GM19438 (cell line): ENCODE measurements around the gene OR10H4.
"Not testable (repeated sequence)": the region's sequence is repeated elsewhere in the genome, so short reads cannot be mapped to it uniquely, and the experiment has no call there.

Experiments
- ATAC-seq: cut with Tn5 transposase; IDR thresholded peaks from one replicate; pipeline ENCODE4 v1.9.1; 2021; ENCODE audit warnings: low read depth; ENCODE audit not compliant: unreplicated experiment

Gene OR10H4, protein sequence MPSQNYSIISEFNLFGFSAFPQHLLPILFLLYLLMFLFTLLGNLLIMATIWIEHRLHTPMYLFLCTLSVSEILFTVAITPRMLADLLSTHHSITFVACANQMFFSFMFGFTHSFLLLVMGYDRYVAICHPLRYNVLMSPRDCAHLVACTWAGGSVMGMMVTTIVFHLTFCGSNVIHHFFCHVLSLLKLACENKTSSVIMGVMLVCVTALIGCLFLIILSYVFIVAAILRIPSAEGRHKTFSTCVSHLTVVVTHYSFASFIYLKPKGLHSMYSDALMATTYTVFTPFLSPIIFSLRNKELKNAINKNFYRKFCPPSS

DNA sequence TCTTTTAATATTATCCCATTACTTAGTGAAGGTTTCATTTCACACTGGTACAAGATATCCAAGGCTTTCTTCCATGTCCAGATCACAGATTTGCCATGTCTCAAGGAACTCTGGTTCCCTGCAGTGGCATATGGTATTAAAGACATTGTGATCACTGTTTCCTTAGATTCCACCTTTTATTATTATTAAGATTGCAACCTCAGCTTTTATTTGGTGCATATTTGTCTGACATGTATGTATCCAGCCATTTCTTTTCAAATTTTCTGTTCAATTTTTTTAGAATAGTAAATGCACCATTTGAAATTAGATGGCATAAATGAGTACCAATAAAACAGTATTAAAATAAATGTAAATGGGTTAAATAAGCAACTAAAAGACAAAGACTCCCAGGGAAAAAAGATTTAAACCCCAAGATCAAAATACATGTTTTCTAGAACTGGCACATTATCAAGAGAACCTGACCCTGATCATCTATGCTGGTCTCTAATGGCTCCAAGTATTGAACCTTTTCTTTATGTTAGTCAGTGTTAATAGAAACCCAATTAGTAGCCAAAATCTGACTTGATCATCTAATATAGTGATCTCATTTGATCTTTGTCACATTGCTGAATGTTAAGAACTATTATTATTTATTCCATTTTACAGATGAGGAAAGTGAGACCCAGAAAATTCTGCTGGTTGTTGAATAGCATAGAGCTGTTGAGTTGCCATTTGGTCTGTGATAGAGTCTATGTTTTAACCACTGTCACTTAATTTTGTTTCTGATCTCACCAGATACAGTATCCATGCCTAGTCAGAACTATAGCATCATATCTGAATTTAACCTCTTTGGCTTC is at the start of gene OR10H4:
OR10H4 (plus strand) TSS at position 786 of the 836 bp plus-strand sequence; CDS start at position 786, 0 bp downstream.
- no peak for ATAC-seq

GRCh38 chr19:15899561-15899960 is 49.2 kb upstream of the OR10H4 start:
- not testable (repeated sequence) for ATAC-seq

DNA sequence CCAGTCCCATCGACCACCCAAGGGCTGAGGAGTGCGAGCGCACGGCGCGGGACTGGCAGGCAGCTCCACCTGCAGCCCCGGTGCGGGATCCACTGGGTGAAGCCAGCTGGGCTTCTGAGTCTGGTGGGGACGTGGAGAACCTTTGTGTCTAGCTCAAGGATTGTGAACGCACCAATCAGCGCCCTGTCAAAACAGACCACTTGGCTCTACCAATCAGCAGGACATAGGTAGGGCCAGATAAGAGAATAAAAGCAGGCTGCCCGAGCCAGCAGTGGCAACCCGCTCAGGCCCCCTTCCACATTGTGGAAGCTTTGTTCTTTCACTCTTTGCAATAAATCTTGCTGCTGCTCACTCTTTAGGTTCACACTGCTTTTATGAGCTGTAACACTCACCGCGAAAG is 48.8 kb upstream of the OR10H4 start:
- not testable (repeated sequence) for ATAC-seq

DNA sequence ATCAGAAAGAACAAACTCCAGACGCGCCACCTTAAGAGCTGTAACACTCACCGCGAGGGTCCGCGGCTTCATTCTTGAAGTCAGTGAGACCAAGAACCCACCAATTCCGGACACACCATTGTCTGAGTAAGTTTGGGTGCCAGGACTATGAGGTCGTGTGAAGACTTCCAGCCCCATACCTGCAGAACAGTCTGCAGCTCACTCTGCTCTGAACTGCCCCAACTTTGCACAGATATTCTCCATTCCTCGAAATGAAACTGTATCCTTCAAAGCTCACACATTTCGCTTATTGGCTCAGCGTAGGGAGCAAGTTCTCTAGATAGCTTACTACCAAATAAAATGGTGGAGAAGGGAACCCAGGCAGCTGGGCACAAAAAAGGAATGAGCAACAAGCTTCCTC is 48.3 kb upstream of the OR10H4 start:
- ATAC-seq: no peak

DNA sequence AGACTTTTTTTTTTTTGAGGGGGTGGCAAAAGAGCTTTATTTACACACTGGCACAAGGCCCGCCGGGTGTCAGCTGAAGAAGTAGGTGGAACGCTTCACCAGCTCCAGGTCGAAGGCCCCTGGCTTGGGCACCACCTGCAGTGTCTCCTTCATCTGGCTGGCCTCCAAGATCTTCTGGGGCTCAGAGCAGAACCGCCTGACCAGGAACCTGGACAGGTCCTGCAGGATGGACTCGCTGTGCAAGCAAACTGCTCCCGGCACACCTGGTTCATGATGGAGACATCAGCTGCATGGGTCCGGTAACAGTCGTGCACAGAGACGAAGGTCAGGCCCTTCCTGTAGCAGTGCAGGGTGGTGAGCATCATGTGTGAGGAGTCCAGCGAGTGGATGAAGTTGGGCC is 46.6 kb upstream of the OR10H4 start:
- ATAC-seq: no peak

GRCh38 chr19:15902898-15903297 is 45.9 kb upstream of the OR10H4 start:
- ATAC-seq: not testable (repeated sequence)

DNA sequence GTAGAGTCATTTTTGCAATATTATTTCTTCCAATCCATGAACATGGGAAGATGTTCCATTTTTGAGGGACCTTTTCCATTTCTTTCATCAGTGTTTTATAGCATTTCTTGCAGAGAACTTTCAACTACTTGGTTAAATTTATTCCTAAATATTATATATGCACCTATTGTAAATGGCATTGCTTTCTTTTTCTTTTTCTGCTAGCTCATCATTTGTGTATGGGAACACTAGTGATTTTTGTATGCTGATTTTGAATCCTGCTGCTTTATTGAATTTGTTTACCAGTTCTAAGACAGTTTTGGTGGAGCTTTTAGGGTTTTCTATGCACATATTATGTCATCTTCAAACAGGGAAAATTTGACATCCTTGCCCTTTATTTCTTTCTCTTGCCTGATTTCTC is 43.8 kb upstream of the OR10H4 start:
- no peak for ATAC-seq

DNA sequence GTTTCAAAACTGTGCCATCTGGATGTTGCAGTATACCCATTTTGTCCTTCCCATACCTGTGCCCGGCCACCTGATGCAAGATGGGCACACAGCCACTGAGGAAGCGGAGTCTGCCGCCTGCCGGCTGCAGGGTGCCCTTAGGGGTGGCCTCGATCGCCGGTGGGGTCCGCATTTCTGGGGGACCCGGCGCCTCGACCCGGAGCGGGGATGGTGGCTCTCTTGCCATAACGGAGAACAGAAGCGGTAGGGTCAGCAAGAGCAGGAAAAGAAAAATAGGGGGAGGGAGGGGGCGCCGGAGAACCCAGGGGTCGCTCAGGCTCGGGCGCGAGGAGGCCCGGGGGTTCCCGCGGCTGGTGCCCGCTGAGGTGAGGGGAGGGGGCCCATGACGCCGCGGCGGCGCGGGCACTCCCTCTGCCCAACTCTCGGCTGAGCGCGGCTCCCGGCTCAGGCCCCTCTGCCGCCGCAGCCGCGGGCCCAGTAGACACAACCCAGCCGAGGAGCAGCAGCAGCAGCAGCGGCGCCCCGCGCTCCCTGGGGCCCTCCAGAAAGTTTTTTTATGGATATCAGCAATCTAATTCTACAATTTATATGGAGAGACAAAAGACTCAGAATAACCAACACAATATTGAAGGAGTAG is 37.1 kb upstream of the OR10H4 start:
- ATAC-seq: no peak

- no peak for ATAC-seq
Measured at GRCh38 chr19:15913384-15913783, 35.4 kb upstream of the OR10H4 start.

DNA sequence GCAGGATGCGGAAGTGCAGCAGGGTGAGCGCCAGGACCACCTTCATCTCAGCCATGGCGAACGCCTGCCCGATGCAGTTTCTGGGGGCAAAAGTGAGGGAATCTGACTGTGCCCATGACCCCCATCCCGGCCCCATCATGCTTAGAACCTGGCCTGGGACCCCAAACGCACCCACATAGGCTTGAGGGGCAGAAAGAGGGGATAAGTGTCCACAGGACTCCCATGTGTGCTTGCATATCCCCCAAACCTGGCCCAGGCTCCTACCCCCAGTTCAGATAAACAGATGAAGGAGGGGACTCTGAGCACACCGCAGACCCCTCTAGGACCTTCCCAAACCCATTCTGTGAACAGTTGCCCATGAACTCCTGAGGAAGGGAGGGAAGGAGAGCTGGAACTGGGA is 35.0 kb upstream of the OR10H4 start:
- ATAC-seq: no peak

DNA sequence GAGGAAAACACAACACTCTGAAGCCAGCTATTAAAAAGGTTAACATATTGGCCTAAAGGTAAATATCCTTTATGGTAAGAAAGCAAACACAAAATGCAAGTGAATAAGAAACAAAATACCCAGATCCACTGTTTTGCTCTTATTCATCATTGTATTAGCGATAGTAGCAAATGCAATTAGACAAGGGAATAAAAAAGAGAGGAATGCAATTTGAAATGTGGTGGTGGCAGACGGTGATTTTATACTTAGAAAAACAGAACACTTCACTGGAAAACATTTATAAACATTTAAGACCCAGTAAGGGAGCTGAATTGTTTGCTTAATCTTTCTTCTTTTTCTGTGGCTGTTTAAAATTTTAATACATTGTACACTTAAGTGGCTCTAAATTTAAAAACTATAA is 33.7 kb upstream of the OR10H4 start:
- no peak for ATAC-seq

GRCh38 chr19:15919243-15919642 is 29.6 kb upstream of the OR10H4 start:
- ATAC-seq: no peak

- ATAC-seq: no peak
Measured at GRCh38 chr19:15922021-15922420, 26.8 kb upstream of the OR10H4 start.

- no peak for ATAC-seq
Measured at GRCh38 chr19:15923702-15924101, 25.1 kb upstream of the OR10H4 start.

DNA sequence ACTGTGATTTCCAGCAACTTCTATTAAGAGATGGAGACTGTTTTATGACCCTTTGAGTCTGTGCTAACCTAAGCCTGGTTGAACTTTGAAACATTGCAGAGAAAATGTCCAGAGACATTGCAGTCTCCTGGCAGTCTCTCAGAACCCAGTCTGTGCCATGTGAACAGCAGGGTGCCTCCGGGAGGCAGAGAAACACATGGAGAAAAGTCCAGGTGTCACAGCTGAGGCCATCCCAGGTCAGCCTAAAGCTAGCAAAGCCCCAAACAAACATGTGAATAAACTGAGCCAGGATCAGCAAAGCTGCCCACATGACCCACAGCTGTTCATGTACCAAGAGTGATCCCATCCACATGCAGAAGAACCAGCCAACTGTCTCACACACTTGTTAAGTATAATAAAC is 22.3 kb upstream of the OR10H4 start:
- ATAC-seq: no peak

GRCh38 chr19:15928321-15928720 is 20.5 kb upstream of the OR10H4 start:
- ATAC-seq: no peak

GRCh38 chr19:15933761-15934331 is 15.0 kb upstream of the OR10H4 start:
- ATAC-seq: not testable (repeated sequence)

DNA sequence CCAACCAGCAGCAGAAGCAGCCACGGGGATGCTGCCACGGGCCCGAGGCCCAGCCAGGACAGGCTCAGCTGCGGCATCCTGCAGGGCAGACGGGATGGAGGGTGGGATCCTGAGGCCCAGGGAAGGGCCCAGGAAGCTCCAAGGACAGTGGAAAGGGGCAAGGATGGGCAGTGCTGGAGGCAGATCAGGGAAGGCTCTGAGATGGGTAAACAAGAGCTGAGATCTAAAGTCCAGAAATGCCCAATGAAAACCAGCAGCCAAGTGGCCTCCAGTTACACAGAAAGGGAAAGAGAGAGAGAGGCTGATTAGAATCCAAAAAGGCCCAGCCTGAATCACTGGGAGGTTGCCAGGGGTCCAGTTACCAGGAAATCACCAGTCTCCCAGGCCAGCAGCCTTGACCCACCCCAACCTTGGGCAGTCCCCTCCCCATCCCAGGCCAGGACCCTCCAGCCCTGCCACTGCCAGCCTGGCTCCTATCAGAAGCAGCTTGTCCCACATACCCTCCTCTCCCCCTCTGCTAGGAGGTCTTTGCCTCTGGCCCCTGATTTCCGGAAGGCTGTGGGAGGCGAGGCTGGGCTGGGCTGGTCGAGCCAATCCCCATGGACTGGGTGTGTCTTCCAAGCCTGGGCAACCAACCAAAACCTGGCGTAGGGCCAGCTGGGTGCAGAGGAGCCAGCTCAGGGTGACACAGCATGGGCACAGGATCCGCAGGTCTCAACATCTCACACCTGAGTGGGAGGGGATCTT is 14.3 kb upstream of the OR10H4 start, which contains the start of gene CYP4F11:
CYP4F11 (minus strand) TSS at position 198 of the 747 bp plus-strand sequence; CDS start at position 77, 121 bp downstream.
- no peak for ATAC-seq

GRCh38 chr19:15935167-15935702 is 13.6 kb upstream of the OR10H4 start:
- no peak for ATAC-seq

GRCh38 chr19:15936173-15936572 is 12.6 kb upstream of the OR10H4 start:
- ATAC-seq: no peak
